Natural killer cell (primary cell): ENCODE data around the gene SDS. TPM values are rescaled to one million over a fixed set of nuclear protein-coding genes. Genes with fewer than 3 reads are reported as not detected.

ENCODE experiments used
- ATAC-seq, 3 donors: fragments of 150-1000 bp in 2 of 3; fragments of 200-7000 bp in 1 of 3; cut with Tn5 transposase; 1 replicate in 1 of 3; 2 replicates in 2 of 3; pipeline ENCODE4 v1.10.0; 2021; ENCODE audit warnings: mild to moderate bottlenecking in 2 of 3, moderate library complexity in 2 of 3
- DNase-seq, 2 donors: peaks; one replicate each; pipeline versions ENCODE4 v3.0.0 to v3.0.0-alpha.2; 2013 to 2021; ENCODE audit warnings: mixed read lengths in 1 of 2
- H3K27ac ChIP-seq: one replicate; pipeline ENCODE4 v1.5.1; 2013; ENCODE audit warnings: mild to moderate bottlenecking, low read length
- H3K27me3 ChIP-seq: one replicate; pipeline ENCODE4 v1.6.1; 2013; ENCODE audit warnings: low read length; ENCODE audit not compliant: control insufficient read depth, insufficient read depth
- H3K36me3 ChIP-seq: one replicate; pipeline ENCODE4 v1.6.1; 2013; ENCODE audit warnings: low read length; ENCODE audit not compliant: control insufficient read depth, insufficient read depth
- H3K4me1 ChIP-seq: one replicate; pipeline ENCODE4 v1.6.1; 2013; ENCODE audit warnings: low read length; ENCODE audit not compliant: control insufficient read depth, insufficient read depth
- H3K4me3 ChIP-seq: one replicate; pipeline ENCODE4 v1.5.1; 2013; ENCODE audit warnings: low read length
- H3K9me3 ChIP-seq: one replicate; pipeline ENCODE4 v1.6.1; 2013; ENCODE audit warnings: low read length; ENCODE audit not compliant: control insufficient read depth, insufficient read depth
- H3K27ac Mint-ChIP-seq, 2 donors: one replicate each; pipeline ENCODE4 v1.8.0; 2022; ENCODE audit warnings: mild to moderate bottlenecking in 2 of 2, mixed read lengths in 2 of 2, moderate library complexity in 1 of 2
- H3K27me3 Mint-ChIP-seq, 2 donors: one replicate each; pipeline ENCODE4 v1.8.0; 2022; ENCODE audit warnings: low read depth in 2 of 2, mixed read lengths in 2 of 2
- H3K36me3 Mint-ChIP-seq: one replicate; pipeline ENCODE4 v1.8.0; 2022; ENCODE audit warnings: mixed read lengths
- H3K4me1 Mint-ChIP-seq, 2 donors: one replicate each; pipeline ENCODE4 v1.8.0; 2022; ENCODE audit warnings: mixed read lengths in 2 of 2
- H3K4me3 Mint-ChIP-seq: one replicate; pipeline ENCODE4 v1.8.0; 2022; ENCODE audit warnings: mild to moderate bottlenecking, moderate library complexity, mixed read lengths
- H3K9me3 Mint-ChIP-seq, 2 donors: one replicate each; pipeline ENCODE4 v1.8.0; 2022; ENCODE audit warnings: mixed read lengths in 2 of 2
- WGBS: methylation state at CpG from one replicate; pipeline ENCODE4 v1.1.7; 2013; ENCODE audit warnings: missing lambda C conversion rate; ENCODE audit not compliant: insufficient coverage; 5-methylcytosine and 5-hydroxymethylcytosine counted together
- intact Hi-C: fragments of 100-400 bp; cut with micrococcal nuclease; formaldehyde crosslinking; loops from one replicate; pipeline ENCODE4 v1.14.2; 2022
- total RNA-seq, 4 donors: library from RNA; stranded (reverse); fragments of 120-200 nt in 1 of 4; gene quantifications; one replicate each; pipeline versions ENCODE4 v1.2.3 to v1.2.4, GENCODE V29; 2013 to 2022
- TF ChIP-seq, protein P1 (sequence below): fragments of 200-600 bp; IDR thresholded peaks from one replicate; pipeline ENCODE4 v1.8.0; 2022; ENCODE audit warnings: antibody characterized with exemption

SDS gene
- total RNA-seq, 3 donors from 2014 or later (not counting 1 experiment from before 2014, with no cell fraction given) = not detected

DNA sequence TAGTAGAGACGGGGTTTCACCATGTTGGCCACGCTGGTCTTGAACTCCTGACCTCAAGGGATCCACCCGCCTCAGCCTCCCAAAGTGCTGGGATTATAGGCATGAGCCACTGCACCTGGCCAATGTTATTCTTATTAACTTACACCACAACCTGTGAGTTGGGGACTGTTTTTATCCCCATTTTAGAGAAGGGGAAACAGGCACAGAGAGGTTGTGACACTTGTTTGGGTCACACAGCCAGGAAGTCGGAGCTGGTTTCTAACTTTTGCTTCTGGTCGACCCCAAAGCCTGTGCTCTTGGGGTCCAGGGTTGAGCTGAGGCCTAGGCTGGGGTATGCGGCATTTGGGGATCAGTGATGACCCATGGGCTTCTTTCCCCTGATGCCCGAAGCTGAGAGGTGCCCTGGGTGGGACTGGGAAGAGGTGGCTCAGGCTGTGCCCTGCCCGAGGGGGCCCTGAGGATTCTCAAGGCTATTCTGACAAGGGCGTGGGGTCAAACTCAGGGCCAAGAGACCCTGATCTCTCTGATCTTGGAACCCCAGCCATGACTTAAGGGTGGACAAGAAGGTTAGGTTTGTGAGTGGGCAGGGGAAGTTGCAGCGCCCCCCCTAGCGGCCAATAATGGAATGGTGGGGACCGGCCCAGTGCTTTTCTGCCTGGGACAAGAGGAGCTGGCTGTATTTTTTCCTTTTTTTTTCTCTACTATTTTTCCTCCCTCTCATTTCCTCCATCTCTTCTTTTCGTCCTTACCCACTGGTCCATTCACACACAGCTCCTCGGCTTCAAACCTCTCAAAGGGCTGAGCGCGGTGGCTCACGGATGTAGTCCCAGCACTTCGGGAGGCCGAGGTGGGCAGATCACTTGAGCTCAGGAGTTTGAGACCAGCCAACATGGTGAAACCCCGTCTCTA, 21.5 kb upstream of the SDS start:
- H3K27me3 Mint-ChIP-seq = no peaks in the 10 kb centered on the region
- H3K27ac ChIP-seq = no peak overlapping the region
- TF ChIP-seq, protein P1, sequence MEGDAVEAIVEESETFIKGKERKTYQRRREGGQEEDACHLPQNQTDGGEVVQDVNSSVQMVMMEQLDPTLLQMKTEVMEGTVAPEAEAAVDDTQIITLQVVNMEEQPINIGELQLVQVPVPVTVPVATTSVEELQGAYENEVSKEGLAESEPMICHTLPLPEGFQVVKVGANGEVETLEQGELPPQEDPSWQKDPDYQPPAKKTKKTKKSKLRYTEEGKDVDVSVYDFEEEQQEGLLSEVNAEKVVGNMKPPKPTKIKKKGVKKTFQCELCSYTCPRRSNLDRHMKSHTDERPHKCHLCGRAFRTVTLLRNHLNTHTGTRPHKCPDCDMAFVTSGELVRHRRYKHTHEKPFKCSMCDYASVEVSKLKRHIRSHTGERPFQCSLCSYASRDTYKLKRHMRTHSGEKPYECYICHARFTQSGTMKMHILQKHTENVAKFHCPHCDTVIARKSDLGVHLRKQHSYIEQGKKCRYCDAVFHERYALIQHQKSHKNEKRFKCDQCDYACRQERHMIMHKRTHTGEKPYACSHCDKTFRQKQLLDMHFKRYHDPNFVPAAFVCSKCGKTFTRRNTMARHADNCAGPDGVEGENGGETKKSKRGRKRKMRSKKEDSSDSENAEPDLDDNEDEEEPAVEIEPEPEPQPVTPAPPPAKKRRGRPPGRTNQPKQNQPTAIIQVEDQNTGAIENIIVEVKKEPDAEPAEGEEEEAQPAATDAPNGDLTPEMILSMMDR = peak; percentile 89
- H3K36me3 Mint-ChIP-seq = no peaks in the 10 kb centered on the region
- no peak overlapping the region for H3K4me3 Mint-ChIP-seq
- no peak overlapping the region for H3K4me3 ChIP-seq
- H3K9me3 Mint-ChIP-seq = no peaks in the 10 kb centered on the region
- peaks cover 13% of the 10 kb centered on the region for H3K4me1 ChIP-seq
- 72% methylated on average over 19 of the region's 20 CpGs for WGBS
- H3K9me3 ChIP-seq = no peaks in the 10 kb centered on the region
- peak; percentile 58 to 59 for DNase-seq
- H3K4me1 Mint-ChIP-seq = peaks cover 0 to 28% of the 10 kb centered on the region in 2 donors
- peak overlapping the region in 1 of 2 donors; percentile 63 for H3K27ac Mint-ChIP-seq
- intact Hi-C loops = no loop called here
- H3K27me3 ChIP-seq = no peaks in the 10 kb centered on the region
- H3K36me3 ChIP-seq = no peaks in the 10 kb centered on the region
- peak in 2 of 3 donors; percentile 30 to 70 for ATAC-seq

DNA sequence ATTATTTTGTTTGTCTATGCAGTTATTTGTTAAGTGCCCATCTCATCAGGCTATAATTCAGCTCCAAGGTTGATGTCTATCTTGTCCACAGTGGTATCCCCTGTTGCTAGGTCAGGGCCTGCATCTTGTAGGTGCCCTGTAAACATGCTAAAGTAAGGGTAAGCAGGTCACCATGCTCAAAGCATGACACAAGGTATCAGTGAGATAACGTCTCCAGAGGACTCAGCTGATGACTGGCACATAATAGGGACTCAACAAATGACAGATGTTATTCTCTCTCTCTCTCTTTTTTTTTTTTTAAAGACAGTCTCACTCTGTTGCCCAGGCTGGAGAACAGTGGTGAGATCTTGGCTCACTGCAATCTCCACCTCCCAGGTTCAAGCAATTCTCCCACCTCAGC, 20.8 kb upstream of the SDS start:
- WGBS = 85% methylated on average over 1 of the region's 1 CpG
- ATAC-seq = no peak
- Histone ChIP-seq H3K27ac (no peak overlapping the region), H3K36me3 (no peaks in the 10 kb centered on the region), H3K27me3 (no peaks in the 10 kb centered on the region), H3K9me3 (no peaks in the 10 kb centered on the region), H3K4me1 (peaks cover 13% of the 10 kb centered on the region), H3K4me3 (no peak overlapping the region)
- peaks cover 0 to 28% of the 10 kb centered on the region in 2 donors for H3K4me1 Mint-ChIP-seq
- H3K36me3 Mint-ChIP-seq = no peaks in the 10 kb centered on the region
- H3K4me3 Mint-ChIP-seq = no peak overlapping the region
- no peaks in the 10 kb centered on the region for H3K9me3 Mint-ChIP-seq
- intact Hi-C loops = no loop called here
- TF ChIP-seq, protein P1 = no peak
- H3K27ac Mint-ChIP-seq = peak overlapping the region in 1 of 2 donors; percentile 63
- DNase-seq = no peak
- no peaks in the 10 kb centered on the region for H3K27me3 Mint-ChIP-seq

- TF ChIP-seq, protein P1 = no peak
- Mint-ChIP-seq H3K36me3 (no peaks in the 10 kb centered on the region), H3K27ac (peak overlapping the region in 1 of 2 donors; percentile 100), H3K27me3 (peaks cover 0 to 3% of the 10 kb centered on the region in 2 donors), H3K4me3 (no peak overlapping the region), H3K4me1 (peaks cover 0 to 28% of the 10 kb centered on the region in 2 donors), H3K9me3 (no peaks in the 10 kb centered on the region)
- H3K27ac ChIP-seq = no peak overlapping the region
- ATAC-seq = no peak
- no peak for DNase-seq
- 88% methylated on average over 6 of the region's 6 CpGs for WGBS
- no peak overlapping the region for H3K4me3 ChIP-seq
- H3K36me3 ChIP-seq = no peaks in the 10 kb centered on the region
- intact Hi-C loops = no loop called here
- peaks cover 13% of the 10 kb centered on the region for H3K4me1 ChIP-seq
- H3K27me3 ChIP-seq = no peaks in the 10 kb centered on the region
- H3K9me3 ChIP-seq = no peaks in the 10 kb centered on the region
These were observed 19.4 kb upstream of the SDS start for GRCh38 chr12:113422886-113423669.
